GM18861 (cell line): ENCODE data around the gene CD248.
"Not testable (repeated sequence)": the region's sequence is repeated elsewhere in the genome, so short reads cannot be mapped to it uniquely, and the experiment has no call there.

ENCODE experiments used
- ATAC-seq: cut with Tn5 transposase; IDR thresholded peaks from one replicate; pipeline ENCODE4 v1.9.1; 2021; ENCODE audit not compliant: unreplicated experiment

The CD248 gene

DNA sequence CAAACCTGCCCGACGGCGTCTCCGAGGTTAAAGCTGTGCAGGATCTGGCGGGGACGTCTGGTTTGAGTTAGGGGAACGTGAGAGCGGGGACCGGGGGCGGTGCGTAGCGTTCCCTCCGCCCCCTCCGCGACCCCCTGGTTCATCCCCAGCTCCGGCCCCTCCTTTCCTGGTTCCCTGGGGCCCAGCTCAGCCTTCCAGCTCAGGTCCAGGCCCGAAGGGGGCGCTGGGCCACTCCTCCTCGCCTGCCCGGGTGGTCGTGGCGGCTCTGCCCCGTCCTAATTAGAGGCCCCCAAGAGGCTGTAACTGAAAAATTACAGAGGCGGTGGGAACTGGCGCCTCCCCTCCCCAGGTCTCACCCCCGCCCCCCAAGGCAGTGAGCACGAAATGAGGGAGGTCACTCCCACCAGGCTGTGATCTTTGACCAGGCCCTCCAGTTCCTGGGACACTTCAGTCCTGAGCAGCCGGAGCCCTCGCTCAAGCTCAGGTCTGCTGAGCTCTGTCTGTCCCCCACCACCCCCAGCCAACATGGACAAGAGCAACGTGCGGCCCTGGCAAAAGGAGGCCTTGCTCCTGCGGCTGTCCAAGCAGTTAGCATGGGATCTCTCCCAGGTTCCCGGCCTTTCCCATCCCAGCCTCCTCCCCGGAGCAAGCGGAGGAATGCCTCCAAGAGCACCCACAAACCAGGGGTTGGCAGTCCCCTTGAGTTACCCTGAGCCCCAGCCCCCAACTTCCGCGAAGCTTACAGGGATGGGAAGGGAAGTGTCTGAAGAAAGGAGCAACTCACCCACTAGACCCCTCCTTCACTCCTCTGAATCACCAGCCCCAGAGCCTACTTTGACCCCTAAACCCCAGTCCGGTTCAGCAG lies 3.3 kb downstream of the CD248 start:
- no peak for ATAC-seq

DNA sequence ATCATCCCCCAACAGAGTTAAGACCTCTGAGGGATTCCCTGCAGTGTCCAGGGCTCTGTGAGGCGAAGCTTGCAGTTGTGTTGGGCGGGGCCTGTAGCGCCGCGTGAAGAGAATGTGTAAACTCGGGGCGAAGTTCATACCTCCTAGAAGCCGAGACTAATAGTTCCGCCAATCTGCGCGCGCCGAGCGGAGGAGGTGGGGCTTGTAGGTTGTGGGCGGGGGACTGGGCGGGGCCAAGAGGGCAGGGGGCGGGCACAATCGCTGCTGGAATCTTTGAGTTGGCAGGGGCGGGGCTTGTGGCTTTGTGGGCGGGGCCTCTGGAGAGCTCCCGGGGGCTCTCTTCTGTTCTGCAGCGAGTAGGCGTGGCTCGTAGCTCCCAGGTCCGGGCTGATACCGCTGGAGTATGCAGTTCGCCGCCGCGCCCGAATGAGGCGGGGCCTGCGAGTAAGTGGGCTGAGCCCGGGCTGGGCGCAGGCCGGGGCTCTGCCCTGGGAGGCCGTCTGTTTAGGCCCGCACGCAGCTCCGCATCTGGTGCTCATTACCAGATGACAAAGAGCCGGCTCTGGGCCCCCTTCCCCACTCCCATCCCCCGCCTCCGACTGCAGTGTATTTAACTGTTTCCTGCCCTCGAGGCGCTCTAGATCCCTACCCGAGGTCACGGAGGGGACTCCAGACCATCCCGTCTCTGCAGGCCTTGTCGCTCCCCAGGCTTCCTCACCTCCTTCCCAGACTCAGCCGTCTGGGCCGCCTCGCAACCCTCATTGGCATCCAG lies 4.1 kb downstream of the CD248 start:
- peak; percentile 51 for ATAC-seq

DNA sequence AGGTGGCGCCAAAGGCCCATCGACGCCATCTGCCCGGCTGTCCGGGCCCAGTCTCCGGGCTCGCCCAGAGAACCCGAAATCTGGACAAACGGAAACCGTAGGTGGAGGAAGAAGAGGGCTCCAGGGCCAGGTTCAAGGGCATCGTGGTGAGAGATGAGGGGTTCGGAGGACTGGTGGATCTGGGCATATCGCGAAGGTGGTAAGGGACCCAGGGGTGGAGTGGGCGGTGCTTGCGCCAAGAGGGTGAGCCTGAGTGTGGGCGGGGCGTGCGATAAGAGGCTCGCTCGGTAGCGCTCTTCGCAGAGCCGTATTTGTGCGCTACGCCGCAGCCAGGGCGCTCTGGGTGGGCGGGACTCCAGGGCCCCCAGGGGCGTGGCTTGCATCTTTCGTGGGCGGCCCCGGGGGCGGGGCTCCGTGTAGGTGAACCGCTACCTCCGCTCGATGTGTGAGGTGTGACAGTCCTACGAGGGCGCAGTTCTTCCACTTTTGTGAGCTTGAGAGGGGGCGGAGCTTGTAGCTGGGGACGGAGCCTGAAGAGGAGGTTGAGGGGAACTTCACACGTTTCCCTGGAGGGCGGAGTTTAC lies 4.8 kb downstream of the CD248 start:
- peak; percentile 44 for ATAC-seq

DNA sequence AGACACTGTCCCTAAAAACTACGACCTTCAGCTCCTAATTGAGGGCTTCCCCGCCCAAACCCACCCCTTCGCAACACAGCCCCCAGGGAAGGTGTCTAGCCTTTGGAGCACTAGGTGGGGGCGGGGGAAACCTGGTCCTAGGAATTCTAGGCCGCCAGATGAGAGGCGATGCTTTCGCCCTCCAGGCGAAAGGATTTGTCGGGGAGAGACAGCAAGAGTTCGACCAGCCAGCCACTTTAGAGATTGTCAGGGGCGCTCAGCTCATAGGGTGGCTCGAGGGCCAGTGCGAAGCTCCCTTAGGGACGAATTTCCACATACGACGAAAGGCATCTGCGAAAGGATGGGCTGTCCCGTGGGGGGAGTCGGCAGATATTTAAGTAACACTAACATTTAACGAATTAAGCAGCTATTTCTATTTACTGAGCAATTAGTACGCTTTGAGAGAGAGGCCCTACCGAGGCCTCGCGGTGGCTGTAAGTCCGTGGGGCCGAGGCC lies 5.3 kb downstream of the CD248 start:
- peak; percentile 42 for ATAC-seq

DNA sequence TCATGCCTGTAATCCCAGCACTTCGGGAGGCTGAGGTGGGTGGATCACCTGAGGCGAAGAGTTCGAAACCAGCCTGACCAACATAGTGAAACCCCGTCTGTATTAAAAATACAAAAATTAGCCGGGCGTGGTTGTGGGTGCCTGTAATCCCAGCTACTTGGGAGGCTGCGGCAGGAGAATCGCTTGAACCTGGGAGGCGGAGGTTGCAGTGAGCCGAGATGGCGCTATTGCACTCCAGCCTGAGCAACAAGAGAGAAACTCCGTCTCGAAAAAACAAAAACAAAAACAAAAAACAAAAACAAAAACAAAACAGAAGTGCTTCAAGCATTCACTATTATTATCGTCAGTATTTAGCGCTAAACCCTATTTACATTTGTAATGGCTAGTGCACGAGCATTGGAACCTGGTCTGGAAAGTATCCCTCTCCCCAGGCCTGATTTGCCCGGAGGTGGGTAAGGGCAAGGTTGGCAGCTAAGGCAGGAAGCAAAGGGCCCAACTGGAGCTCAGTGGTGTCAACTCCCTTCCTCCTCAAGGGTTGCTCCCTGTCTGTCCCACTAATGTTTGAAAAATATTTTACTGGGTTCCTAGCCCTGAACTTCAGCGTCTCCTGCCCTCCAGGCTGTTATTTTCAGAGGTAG lies 5.9 kb downstream of the CD248 start:
- ATAC-seq: not testable (repeated sequence)

DNA sequence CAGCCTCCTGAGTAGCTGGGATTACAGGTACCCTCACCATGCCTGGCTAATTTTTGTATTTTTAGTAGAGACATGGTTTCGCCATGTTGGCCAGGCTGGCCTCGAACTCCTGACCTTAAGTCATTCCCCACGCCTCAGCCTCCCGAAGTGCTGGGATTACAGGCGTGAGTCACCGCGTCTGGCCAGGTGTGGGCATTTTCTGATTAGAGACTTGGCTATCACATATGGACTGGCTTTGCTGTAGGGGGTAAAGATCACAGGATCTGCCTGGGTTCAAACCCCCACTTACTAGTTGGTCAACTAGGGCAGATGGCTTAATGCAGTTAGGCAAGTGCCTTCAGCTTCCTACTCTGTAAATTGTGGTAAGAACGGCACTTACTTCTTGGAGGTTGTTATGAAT lies 6.5 kb downstream of the CD248 start:
- ATAC-seq: no peak

DNA sequence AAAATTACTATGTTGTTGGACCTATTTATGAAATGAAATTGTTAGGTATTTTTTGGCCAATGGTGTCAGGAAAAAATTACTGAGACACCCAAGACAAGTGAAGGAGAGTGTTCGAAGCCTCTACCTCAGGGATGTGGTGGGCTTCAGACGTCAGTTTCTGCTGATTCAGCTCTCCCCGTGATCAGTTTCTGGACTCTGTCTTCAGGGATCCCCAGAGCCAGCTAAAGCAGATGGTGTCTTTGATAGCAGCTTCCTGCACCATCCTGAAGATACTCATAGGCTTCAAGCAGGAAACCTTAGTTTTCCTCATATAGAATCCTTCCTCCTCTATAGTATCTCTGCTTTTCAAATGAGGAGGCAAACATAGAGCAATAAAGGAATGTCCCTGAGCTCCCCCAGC lies 7.4 kb downstream of the CD248 start:
- ATAC-seq: no peak

DNA sequence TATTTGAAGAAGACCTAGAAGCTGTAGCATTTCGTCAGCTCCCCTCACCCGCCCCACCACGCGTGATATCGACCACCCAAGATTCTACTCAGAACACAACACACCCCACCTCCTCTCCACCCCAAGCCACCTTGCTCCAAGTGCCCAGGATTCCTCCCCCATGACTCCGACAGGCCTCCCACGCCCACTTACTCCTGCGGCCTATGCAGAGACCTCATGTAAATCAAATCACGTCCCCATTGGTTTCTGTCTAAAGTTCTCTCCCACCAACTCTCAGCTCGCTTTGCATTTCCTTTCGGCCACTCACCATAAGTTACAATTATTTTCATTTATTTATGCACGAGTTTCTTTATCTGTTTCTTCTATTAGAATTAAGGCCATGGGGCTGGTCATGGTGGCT lies 14.2 kb downstream of the CD248 start:
- no peak for ATAC-seq

DNA sequence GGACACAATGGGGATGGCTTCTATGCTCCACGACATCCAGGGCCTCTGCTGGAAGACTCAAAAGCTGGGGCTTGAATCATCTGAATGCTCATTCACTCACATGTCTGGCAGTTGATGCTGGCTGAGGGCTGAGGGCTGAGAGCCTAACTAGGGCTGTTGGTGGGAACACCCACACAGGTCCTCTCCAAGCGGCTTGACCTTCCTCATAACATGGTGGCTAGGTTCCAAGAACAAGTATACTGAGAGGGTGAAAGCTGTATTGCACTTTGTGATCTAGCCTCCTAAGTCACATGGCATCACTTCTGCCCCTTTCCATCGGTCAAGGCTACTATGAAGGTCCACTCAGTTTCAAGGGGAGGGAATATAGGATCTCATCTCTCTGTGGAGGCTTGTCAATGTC lies 17.7 kb downstream of the CD248 start:
- ATAC-seq: no peak

DNA sequence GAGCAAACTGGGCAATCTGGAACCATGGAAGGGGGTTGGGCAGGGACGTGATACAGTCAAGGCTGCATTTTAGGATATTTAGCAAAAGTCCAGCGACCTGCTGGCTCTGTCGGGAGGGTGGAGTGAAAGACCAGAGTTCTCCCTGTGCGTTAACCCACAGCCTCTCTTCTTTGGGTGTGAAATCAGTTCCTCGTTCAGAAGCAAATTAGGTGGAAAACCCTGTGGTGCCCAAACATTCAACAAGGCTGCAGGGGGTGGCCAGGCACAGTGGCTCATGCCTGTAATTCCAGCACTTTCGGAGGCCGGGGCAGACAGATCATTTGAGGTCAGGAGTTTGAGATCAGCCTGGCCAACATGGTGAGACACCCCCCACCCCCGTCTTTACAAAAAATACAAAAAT lies 19.2 kb downstream of the CD248 start:
- no peak for ATAC-seq

DNA sequence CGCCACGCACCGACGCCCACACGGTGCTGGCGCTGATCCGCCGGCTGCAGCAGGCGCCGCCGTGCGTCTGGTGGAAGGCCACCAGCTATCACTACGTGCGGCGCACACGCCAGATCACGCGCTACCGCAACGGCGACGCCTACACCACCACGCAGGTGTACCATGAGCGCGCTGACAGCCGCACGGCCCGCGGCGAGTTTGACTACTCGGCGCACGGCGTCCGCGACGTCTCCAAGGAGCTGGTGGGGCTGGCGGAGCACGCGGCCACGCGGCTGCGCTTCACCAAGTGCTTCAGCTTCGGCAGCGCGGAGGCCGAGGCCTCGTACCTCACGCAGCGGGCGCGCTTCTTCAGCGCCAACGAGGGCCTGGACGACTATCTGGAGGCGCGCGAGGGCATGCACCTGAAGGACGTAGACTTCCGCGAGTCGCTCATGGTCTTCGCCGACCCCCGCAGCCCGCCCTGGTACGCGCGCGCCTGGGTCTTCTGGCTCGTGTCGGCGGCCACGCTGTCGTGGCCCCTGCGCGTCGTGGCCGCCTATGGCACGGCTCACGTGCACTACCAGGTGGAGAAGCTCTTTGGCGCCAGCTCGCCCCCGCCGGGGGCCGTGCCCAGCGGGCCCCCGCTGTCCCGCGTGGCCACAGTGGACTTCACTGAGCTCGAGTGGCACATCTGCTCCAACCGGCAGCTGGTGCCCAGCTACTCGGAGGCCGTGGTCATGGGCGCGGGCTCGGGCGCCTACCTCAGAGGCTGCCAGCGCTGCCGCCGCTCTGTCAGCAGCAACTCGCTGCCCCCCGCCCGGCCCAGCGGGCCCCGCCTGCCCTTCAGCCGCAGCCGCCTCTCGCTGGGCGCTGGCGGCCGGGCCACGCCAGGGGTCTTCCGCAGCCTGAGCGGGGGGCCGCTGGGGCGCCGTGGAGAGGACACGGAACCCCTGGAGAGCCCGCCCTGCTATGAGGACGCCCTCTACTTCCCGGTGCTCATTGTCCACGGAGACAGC lies 21.9 kb downstream of the CD248 start:
- ATAC-seq: no peak

DNA sequence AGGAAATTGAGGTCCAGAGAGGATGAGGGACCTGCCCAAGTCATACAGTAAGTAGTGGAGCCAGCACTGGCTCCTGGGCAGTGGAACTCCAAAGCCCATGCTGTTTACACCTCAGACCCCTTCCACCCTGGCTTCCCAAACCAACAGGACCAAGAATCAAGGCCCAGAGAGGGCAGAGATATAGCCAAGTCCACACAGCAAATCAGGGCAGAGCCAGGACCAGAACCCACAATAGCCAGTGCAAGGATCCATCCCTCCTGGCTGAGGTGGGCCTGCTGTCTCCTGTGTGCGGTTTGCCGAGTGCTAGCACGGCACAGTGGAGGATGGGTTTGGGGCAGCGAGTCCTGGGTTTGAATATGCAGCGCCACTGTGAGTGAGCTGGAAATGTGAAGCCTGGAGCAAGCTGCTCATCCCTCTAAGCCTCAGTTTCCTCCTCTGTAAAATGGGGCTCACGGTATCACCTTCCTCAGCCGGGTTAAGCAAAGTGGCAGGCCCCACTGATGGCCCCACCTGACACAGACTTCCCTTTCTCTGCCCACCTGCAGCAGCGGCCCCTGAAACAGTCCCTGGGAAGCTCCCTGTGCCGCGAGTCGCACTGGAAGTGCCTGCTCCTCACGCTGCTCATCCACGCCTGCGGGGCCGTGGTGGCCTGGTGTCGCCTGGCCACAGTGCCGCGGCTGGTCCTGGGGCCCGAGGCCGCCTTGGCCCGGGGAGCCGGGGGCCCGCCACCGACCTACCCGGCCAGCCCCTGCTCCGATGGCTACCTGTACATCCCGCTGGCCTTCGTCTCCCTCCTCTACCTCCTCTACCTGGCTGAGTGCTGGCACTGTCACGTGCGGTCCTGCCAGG lies 22.8 kb downstream of the CD248 start:
- no peak for ATAC-seq

DNA sequence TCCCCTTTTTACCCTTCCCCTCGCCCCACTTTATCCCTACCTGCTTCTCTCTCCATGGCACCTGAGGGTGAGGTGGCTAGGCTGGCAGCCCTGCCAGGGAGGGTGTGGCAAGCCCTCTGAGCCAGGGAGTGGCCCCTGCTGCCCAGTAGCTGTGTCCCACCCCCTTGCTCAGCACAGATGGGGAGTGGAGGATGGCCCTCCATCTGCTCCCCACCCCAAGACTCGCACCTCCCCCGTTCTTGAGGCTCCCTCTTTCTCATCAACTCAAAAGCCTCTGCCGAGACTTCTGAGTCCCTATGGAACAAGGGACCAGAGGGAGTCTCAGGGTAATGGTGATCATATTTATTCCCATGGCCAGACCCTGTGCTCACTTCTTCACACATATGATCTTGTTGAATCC lies 23.5 kb downstream of the CD248 start:
- no peak for ATAC-seq

DNA sequence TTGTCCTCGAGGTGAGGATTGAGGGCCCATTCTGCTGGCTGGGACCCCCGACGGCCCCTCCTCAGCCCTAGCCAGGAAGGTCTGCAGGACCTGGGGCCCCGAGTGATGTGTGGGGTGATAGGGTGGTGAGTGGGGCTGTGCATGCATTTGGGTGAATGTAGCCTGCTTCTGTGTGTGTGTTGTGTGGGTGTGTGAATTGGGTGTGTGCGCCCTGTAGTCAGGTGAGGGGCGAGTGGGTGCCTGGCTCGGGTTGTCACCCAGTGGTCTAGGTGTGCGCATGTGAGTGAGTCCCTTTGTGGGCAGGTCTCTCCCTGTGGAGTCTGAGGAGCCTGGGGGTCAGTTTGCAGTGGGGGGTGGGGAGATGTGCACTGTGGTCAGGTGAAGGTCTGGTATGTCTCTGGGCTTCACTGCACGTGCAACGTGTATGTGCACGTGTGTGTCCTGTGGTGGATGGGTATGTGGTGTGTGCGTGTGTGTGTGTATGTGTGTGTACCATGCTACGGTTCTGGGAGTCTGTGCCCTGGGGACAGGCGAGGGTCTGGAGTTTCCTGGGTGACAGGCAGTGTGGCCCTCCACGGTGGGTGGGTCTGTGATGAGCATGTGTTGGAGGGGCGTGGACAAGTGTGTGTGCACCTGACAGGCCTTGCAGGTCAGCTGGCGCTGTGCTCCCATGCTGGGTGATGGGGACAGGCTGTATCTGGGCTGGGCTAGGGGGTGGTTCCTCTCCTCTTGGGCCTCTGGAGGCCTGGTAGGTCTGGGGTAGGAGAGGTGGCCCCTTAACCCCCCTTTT lies 24.1 kb downstream of the CD248 start:
- no peak for ATAC-seq

DNA sequence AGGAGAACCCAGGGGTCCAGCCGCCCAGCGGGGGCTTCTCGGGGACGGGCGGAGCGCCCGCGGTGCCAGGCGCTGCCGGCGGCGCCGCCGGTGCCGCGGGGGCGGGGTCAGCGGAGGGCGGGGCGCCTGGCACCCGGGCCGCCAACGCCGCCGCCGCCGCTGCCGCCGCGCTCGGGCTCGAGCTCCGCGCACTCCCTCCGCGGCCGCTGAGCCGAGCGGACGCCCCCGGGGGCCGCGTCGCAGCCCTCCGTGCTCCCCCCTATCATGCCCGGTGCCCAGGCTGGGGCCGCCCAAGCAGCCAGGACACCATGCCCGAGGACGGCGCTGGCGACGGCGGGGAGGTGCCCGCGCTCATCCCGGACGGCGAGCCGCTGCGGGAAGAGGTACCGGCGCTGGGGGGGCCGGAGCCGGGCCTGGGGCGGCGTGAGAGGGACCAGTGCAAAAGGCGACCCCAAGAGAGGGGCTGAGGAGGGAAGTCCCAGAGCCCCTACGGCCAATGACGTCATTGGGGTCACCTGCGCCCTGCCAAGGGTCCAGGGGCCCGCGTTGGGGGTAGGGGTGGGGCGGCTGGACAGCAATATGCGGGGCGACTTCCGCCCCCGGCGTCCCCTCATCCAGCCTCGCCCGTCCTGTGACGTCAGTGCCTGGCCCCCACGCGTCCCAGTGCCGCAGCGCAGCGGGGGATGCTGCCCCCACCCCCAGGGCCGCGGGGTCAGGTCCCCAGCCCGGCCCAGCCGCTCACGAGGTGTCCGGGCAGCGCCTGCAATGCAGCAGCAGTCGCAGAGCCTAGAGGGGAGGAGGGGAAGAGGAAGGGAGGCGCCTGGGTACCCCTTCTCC lies 24.9 kb downstream of the CD248 start, which contains the start of gene TMEM151A:
Gene TMEM151A (plus strand): TSS at position 189 of the 837 bp plus-strand sequence. CDS start 120 bp downstream, at position 309.
- no peak for ATAC-seq

DNA sequence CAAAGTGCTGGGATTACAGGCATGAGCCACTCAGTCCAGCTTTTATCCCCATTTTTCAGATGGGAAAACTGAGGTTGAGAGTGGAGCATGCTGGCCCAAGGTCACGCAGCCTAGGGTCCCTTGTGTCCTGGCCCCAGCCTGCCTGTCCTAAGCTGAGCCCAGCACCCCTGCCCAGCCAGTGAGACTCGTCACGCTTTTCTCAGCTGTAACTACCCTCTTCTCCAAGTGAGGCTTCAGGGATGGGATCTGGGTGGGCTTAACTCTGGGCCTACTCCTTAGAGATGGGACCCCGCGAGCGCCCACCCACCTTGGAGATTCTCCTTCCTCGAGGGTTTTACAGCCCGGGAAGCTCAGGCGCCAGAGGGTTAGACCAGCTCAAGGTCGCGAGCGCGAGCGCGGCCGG lies 25.5 kb downstream of the CD248 start:
- ATAC-seq: no peak

DNA sequence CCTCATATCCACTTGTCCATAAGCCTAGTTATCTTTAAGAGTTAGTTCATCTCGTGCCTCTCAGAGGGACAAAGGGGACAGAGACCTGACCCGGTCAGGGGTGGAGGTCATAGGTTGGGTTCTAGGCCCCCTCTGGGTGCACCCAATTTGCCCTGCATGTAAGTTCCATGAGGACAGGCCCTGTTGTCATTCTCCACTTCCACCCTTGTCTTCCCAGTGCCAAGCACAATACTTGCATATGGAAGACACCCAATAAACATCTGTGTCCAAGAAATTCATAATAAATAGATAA lies 26.6 kb downstream of the CD248 start:
- ATAC-seq: no peak
